H9 (cell line): Measurements from ENCODE around the gene ATP1A3. TPM values are rescaled to one million over a fixed set of nuclear protein-coding genes. Genes with fewer than 3 reads are reported as not detected.

ENCODE experiments used
- DNase-seq: peaks from one replicate; pipeline ENCODE4 v3.0.0-alpha.2; 2017
- H2AFZ ChIP-seq: one replicate; pipeline ENCODE4 v1.6.1; 2013; ENCODE audit warnings: mild to moderate bottlenecking, low read length, control low read depth, moderate library complexity
- H2AK5ac ChIP-seq: 2 replicates; pipeline ENCODE4 v1.6.1; 2013; ENCODE audit warnings: low read length, control low read depth, mixed read lengths; ENCODE audit not compliant: insufficient read length
- H2BK120ac ChIP-seq: one replicate; pipeline ENCODE4 v1.6.1; 2013; ENCODE audit warnings: low read depth, mild to moderate bottlenecking, low read length, control low read depth, inconsistent platforms; ENCODE audit not compliant: poor library complexity, severe bottlenecking
- H2BK12ac ChIP-seq: 2 replicates; pipeline ENCODE4 v1.6.1; 2013; ENCODE audit warnings: low read length, control low read depth, mixed read lengths, low read depth; ENCODE audit not compliant: insufficient read length
- H2BK15ac ChIP-seq: 2 replicates; pipeline ENCODE4 v1.6.1; 2013; ENCODE audit warnings: low read depth, low read length, control low read depth
- H2BK20ac ChIP-seq: one replicate; pipeline ENCODE4 v1.6.1; 2013; ENCODE audit warnings: low read depth, mild to moderate bottlenecking, low read length, control low read depth, inconsistent platforms; ENCODE audit not compliant: poor library complexity, severe bottlenecking
- H2BK5ac ChIP-seq: 2 replicates; pipeline ENCODE4 v1.6.1; 2013; ENCODE audit warnings: low read length, control low read depth, mixed read lengths; ENCODE audit not compliant: insufficient read length
- H3K14ac ChIP-seq: 2 replicates; pipeline ENCODE4 v1.6.1; 2013; ENCODE audit warnings: low read length, control low read depth; ENCODE audit not compliant: insufficient read depth
- H3K18ac ChIP-seq: 2 replicates; pipeline ENCODE4 v1.6.1; 2013; ENCODE audit warnings: low read depth, mild to moderate bottlenecking, mixed read lengths, low read length, control low read depth; ENCODE audit not compliant: insufficient read length
- H3K23ac ChIP-seq: 2 replicates; pipeline ENCODE4 v1.6.1; 2013; ENCODE audit warnings: low read length, control low read depth, mixed read lengths, low read depth; ENCODE audit not compliant: insufficient read length
- H3K23me2 ChIP-seq: 2 replicates; pipeline ENCODE4 v1.6.1; 2013; ENCODE audit warnings: low read depth, mild to moderate bottlenecking, mixed read lengths, low read length, control low read depth; ENCODE audit not compliant: insufficient read length, poor library complexity, severe bottlenecking
- H3K27ac ChIP-seq: 2 replicates; pipeline ENCODE4 v1.5.1; 2013; ENCODE audit warnings: low read length, control low read depth, mixed read lengths, low read depth; ENCODE audit not compliant: insufficient read length
- H3K27me3 ChIP-seq: 2 replicates; pipeline ENCODE4 v1.6.1; 2013; ENCODE audit warnings: low read length, control low read depth, inconsistent platforms; ENCODE audit not compliant: insufficient read depth
- H3K4ac ChIP-seq: 2 replicates; pipeline ENCODE4 v1.6.1; 2013; ENCODE audit warnings: low read depth, mild to moderate bottlenecking, control low read depth, inconsistent platforms, low read length, moderate library complexity
- H3K4me1 ChIP-seq: 2 replicates; pipeline ENCODE4 v1.6.1; 2013; ENCODE audit warnings: low read length, control low read depth, inconsistent platforms; ENCODE audit not compliant: insufficient read depth
- H3K4me2 ChIP-seq: 2 replicates; pipeline ENCODE4 v1.6.1; 2013; ENCODE audit warnings: low read length, control low read depth, mixed read lengths; ENCODE audit not compliant: insufficient read length, insufficient read depth
- H3K56ac ChIP-seq: 2 replicates; pipeline ENCODE4 v1.6.1; 2013; ENCODE audit warnings: low read depth, mild to moderate bottlenecking, mixed read lengths, low read length, control low read depth; ENCODE audit not compliant: insufficient read length
- H3K79me1 ChIP-seq: 2 replicates; pipeline ENCODE4 v1.6.1; 2013; ENCODE audit warnings: low read depth, mild to moderate bottlenecking, moderate library complexity, low read length, control low read depth, inconsistent platforms; ENCODE audit not compliant: insufficient read depth, poor library complexity, severe bottlenecking
- H3K79me2 ChIP-seq: 2 replicates; pipeline ENCODE4 v1.6.1; 2013; ENCODE audit warnings: low read length, control low read depth, inconsistent platforms; ENCODE audit not compliant: insufficient read depth
- H3K9ac ChIP-seq: 2 replicates; pipeline ENCODE4 v1.6.1; 2013; ENCODE audit warnings: low read length, control low read depth, mixed read lengths; ENCODE audit not compliant: insufficient read length; ENCODE audit errors: extremely low read depth
- H3K9me3 ChIP-seq: one replicate; pipeline ENCODE4 v1.6.1; 2013; ENCODE audit warnings: low read depth, low read length, inconsistent platforms; ENCODE audit not compliant: control insufficient read depth
- H3T11ph ChIP-seq: one replicate; pipeline ENCODE4 v1.6.1; 2013; ENCODE audit warnings: mild to moderate bottlenecking, low read length, control low read depth, inconsistent platforms
- H4K20me1 ChIP-seq: one replicate; pipeline ENCODE4 v1.6.1; 2013; ENCODE audit not compliant: control insufficient read depth, insufficient read length, insufficient read depth
- H4K5ac ChIP-seq: 2 replicates; pipeline ENCODE4 v1.6.1; 2013; ENCODE audit warnings: low read depth, mild to moderate bottlenecking, mixed read lengths, low read length, control low read depth; ENCODE audit not compliant: insufficient read length
- H4K8ac ChIP-seq: replicated peaks from 2 replicates; pipeline ENCODE4 v1.6.1; 2013; ENCODE audit warnings: low read length, control low read depth, mixed read lengths, low read depth; ENCODE audit not compliant: insufficient read length
- H4K91ac ChIP-seq: 2 replicates; pipeline ENCODE4 v1.6.1; 2013; ENCODE audit warnings: low read depth, mild to moderate bottlenecking, moderate library complexity, mixed read lengths, low read length, control low read depth; ENCODE audit not compliant: insufficient read length
- H3K27ac Mint-ChIP-seq, 3 experiments: 2 replicates in 2 of 3; 3 replicates in 1 of 3; pipeline ENCODE4 v1.8.0; 2020 to 2021; ENCODE audit warnings: mixed read lengths in 3 of 3, mild to moderate bottlenecking in 1 of 3, moderate library complexity in 1 of 3
- H3K27me3 Mint-ChIP-seq: 2 replicates; pipeline ENCODE4 v1.8.0; 2021; ENCODE audit warnings: low read depth, mild to moderate bottlenecking, moderate library complexity, mixed read lengths
- H3K36me3 Mint-ChIP-seq, 3 experiments: 2 replicates in 2 of 3; 3 replicates in 1 of 3; pipeline ENCODE4 v1.8.0; 2020 to 2021; ENCODE audit warnings: low read depth in 3 of 3, mixed read lengths in 3 of 3; ENCODE audit not compliant: insufficient read depth in 1 of 3
- H3K4me1 Mint-ChIP-seq, 2 experiments: 2 replicates each; pipeline ENCODE4 v1.8.0; 2020; ENCODE audit warnings: mixed read lengths in 2 of 2
- H3K4me3 Mint-ChIP-seq, 2 experiments: 2 replicates in 1 of 2; 3 replicates in 1 of 2; pipeline ENCODE4 v1.8.0; 2020 to 2021; ENCODE audit warnings: mild to moderate bottlenecking in 2 of 2, mixed read lengths in 2 of 2, moderate library complexity in 1 of 2
- H3K9me3 Mint-ChIP-seq, 2 experiments: 2 replicates in 1 of 2; 3 replicates in 1 of 2; pipeline ENCODE4 v1.8.0; 2020; ENCODE audit warnings: mild to moderate bottlenecking in 2 of 2, mixed read lengths in 2 of 2, moderate library complexity in 1 of 2
- CTCF ChIP-seq: fragments of 200-600 bp; sonication (generic); conservative IDR thresholded peaks from 3 replicates; pipeline ENCODE4 v1.8.0; 2021; ENCODE audit warnings: antibody characterized with exemption, mild to moderate bottlenecking
- WGBS: extraction: QIAGEN DNeasy Blood & Tissue Kit; methylation state at CpG from one replicate; pipeline ENCODE4 v1.1.7; 2013; ENCODE audit warnings: missing lambda C conversion rate, low lambda C conversion rate, mixed read lengths; ENCODE audit not compliant: insufficient read length; ENCODE audit errors: extremely low coverage; 5-methylcytosine and 5-hydroxymethylcytosine counted together
- total RNA-seq: library from RNA; stranded (reverse); gene quantifications from 2 replicates; pipeline ENCODE4 v1.2.1, GENCODE V29; 2021

Gene ATP1A3
- total RNA-seq, 1 experiment from 2014 or later, result 11.6 TPM

GRCh38 chr19:41991025-41991424, 3.0 kb downstream of the ATP1A3 start:
- Histone ChIP-seq H3K23ac (no peak overlapping the region), H3K9me3 (no peaks in the 10 kb centered on the region), H3K9ac (no peak overlapping the region), H3K23me2 (peaks cover 5% of the 10 kb centered on the region), H3K79me2 (no peaks in the 10 kb centered on the region), H2BK20ac (no peak overlapping the region), H3K56ac (no peak overlapping the region), H3K14ac (no peak overlapping the region), H3K18ac (no peak overlapping the region), H3K79me1 (no peaks in the 10 kb centered on the region), H2BK15ac (no peak overlapping the region), H2AK5ac (no peak overlapping the region), H2AFZ (no peak overlapping the region), H3T11ph (no peak overlapping the region), H3K4me1 (no peaks in the 10 kb centered on the region), H3K4me2 (no peak overlapping the region), H4K91ac (no peak overlapping the region), H2BK120ac (no peak overlapping the region), H3K27me3 (peaks cover 9% of the 10 kb centered on the region; the same call in 1 of the 2 replicates), H3K4ac (no peak overlapping the region), H2BK5ac (no peak overlapping the region), H4K5ac (no peak overlapping the region), H2BK12ac (no peak overlapping the region), H4K20me1 (no peaks in the 10 kb centered on the region), H3K27ac (no peak overlapping the region), H4K8ac (no peak overlapping the region)
- Mint-ChIP-seq H3K36me3 (peaks cover 2 to 15% (median 11%) of the 10 kb centered on the region in 3 experiments; a peak in 6 of 7 replicates), H3K27me3 (peaks cover 38% of the 10 kb centered on the region), H3K27ac (no peak overlapping the region), H3K4me3 (no peak overlapping the region), H3K9me3 (no peaks in the 10 kb centered on the region; a peak in 2 of 5 replicates), H3K4me1 (peaks cover 5 to 19% of the 10 kb centered on the region in 2 experiments)
- DNase-seq, result no peak
- no peak for TF ChIP-seq CTCF
- whole genome bisulfite sequencing, result no CpG with 5 or more reads among the region's 15 CpGs
